ENCODE measurements around the gene MAP3K21. TPM values are rescaled to one million over a fixed set of nuclear protein-coding genes. Genes with fewer than 3 reads are reported as not detected.

Gene MAP3K21
- total and polyA plus RNA-seq, 10 donors: 0.38 to 4.6 (median 1.1) TPM

- H3K36me3 ChIP-seq: peaks cover 0 to 4% (median 0%) of the 10 kb centered on the region in 6 donors
- peak overlapping the region in 3 of 8 donors; percentile 10 to 50 (median 19) for H3K27ac ChIP-seq
- no peak for DNase-seq
- H3K27me3 ChIP-seq (replicated peaks in 1 of 7): no peaks in the 10 kb centered on the region
- H3K4me1 ChIP-seq: peaks cover 0 to 17% (median 11%) of the 10 kb centered on the region in 6 donors
- no peak for TF ChIP-seq POLR2A (IDR thresholded peaks at IDR 0.05)
- no peak for TF ChIP-seq CTCF (IDR thresholded peaks at IDR 0.05 in 8 of 11, conservative IDR thresholded peaks at IDR 0.05 in 3 of 11)
- no peak for TF ChIP-seq POLR2AphosphoS5 (IDR thresholded peaks at IDR 0.05)
- 73 to 91% (median 84%) methylated on average over 3 of the region's 3 CpGs for WGBS, 5 donors
- intact Hi-C loops (cut with DNase I; ENCODE audit: low total_unique reads): no loop called here
- H3K4me3 ChIP-seq: no peak overlapping the region
- H3K9me3 ChIP-seq: no peaks in the 10 kb centered on the region
Observed at GRCh38 chr1:233282582-233282886, 45.0 kb upstream of the MAP3K21 start.

DNA sequence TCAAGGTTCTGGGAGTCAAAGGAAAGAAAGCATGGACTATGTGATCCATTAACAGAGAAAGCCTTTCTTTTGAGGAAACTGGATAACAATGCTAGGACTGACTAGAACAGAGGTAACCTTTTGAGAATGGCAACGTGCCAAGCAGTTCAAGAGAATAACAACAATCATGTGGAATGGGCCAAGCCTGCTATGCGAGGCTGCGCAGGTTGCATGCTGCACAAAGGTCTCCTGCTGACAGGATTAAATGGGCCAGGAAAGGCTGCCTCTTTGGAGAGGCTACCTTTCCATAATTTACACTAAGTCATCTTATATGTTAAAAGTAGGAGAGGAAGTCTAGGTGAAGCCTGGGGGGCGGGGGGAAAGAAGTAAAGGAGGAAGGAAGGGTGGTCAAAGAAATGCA is 37.8 kb upstream of the MAP3K21 start:
- Histone ChIP-seq H3K4me1 (peaks cover 0 to 29% (median 3%) of the 10 kb centered on the region in 6 donors), H3K4me3 (no peak overlapping the region), H3K36me3 (peaks cover 0 to 10% (median 0%) of the 10 kb centered on the region in 6 donors), H3K27me3 (replicated peaks in 1 of 7) (no peaks in the 10 kb centered on the region), H3K9me3 (no peaks in the 10 kb centered on the region), H3K27ac (no peak overlapping the region)
- no peak for DNase-seq
- no peak for TF ChIP-seq CTCF (IDR thresholded peaks at IDR 0.05 in 8 of 11, conservative IDR thresholded peaks at IDR 0.05 in 3 of 11)
- TF ChIP-seq POLR2A (IDR thresholded peaks at IDR 0.05): no peak
- TF ChIP-seq POLR2AphosphoS5 (IDR thresholded peaks at IDR 0.05): no peak
- intact Hi-C loops (cut with DNase I; ENCODE audit: low total_unique reads): no loop called here
- WGBS, 5 donors: 80 to 92% (median 83%) methylated on average over 3 to 4 of the region's 4 CpGs

DNA sequence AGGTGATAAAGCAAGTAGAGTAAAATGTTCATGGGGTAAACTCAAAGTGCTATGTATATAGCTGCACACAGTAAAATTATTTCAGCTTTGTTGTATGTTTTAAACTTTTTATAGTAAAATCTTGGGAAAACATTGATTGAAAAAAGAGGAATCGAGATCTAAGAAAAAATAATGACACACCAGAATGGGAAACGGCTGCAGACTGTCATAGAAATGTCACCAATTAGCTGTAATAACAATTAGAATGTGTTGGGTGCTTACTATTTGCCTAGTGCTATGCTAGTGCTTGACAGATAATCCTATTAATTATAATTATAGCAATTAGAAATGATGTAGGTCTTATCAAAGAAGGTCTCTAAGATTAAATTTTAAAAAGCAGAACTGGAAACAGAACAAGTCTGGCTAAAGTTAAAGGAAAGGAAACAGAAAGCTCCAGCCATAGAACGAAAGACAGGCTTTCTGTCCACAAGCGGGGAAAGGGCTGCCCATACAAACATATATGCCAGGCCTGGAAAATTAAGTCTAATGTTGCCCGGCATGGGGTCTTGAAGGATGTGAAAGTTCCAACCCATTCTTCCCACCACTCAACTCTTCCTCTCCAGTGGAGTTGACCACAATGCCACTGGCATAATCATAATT is 37.0 kb upstream of the MAP3K21 start:
- TF ChIP-seq POLR2A (IDR thresholded peaks at IDR 0.05): no peak
- no peak for TF ChIP-seq CTCF (IDR thresholded peaks at IDR 0.05 in 8 of 11, conservative IDR thresholded peaks at IDR 0.05 in 3 of 11)
- intact Hi-C loops (cut with DNase I; ENCODE audit: low total_unique reads): no loop called here
- WGBS, 5 donors: 37 to 64% (median 49%) methylated on average over 5 of the region's 5 CpGs
- no peak overlapping the region for H3K4me3 ChIP-seq
- peak overlapping the region in 4 of 8 donors; percentile 25 to 53 (median 45) for H3K27ac ChIP-seq
- H3K36me3 ChIP-seq: peaks cover 0 to 10% (median 0%) of the 10 kb centered on the region in 6 donors
- peaks cover 0 to 37% (median 10%) of the 10 kb centered on the region in 6 donors for H3K4me1 ChIP-seq
- peaks cover 0 to 6% (median 0%) of the 10 kb centered on the region in 7 donors for H3K27me3 ChIP-seq (replicated peaks in 1 of 7)
- no peak for DNase-seq
- H3K9me3 ChIP-seq: no peaks in the 10 kb centered on the region

- Histone ChIP-seq H3K27ac (no peak overlapping the region), H3K4me3 (no peak overlapping the region), H3K36me3 (peaks cover 0 to 6% (median 0%) of the 10 kb centered on the region in 6 donors), H3K4me1 (peaks cover 0 to 47% (median 14%) of the 10 kb centered on the region in 6 donors), H3K27me3 (replicated peaks in 1 of 7) (peaks cover 0 to 8% (median 0%) of the 10 kb centered on the region in 7 donors), H3K9me3 (no peaks in the 10 kb centered on the region)
- TF ChIP-seq POLR2AphosphoS5 (IDR thresholded peaks at IDR 0.05) (no peak), POLR2A (IDR thresholded peaks at IDR 0.05) (no peak), CTCF (IDR thresholded peaks at IDR 0.05 in 8 of 11, conservative IDR thresholded peaks at IDR 0.05 in 3 of 11) (no peak)
- intact Hi-C loops (cut with DNase I; ENCODE audit: low total_unique reads): no loop called here
- 89 to 96% (median 94%) methylated on average over 3 of the region's 3 CpGs for WGBS, 5 donors
- no peak for DNase-seq
Observed at GRCh38 chr1:233293556-233294446, 33.7 kb upstream of the MAP3K21 start.

Data from spleen (tissue), 11 donors.